GM12878 (cell line): ENCODE measurements around the gene ATP4B. TPM values are rescaled to one million over a fixed set of nuclear protein-coding genes. Genes with fewer than 3 reads are reported as not detected.

Experiments
- ATAC-seq: fragments of 200-7000 bp; cut with Tn5 transposase; 3 replicates; pipeline ENCODE4 v1.9.1; 2020; ENCODE audit warnings: mild to moderate bottlenecking, moderate library complexity
- BruUV-seq: library from RNA; stranded (reverse); fragments of 400-500 nt; replicated peaks from 2 replicates; lab custom pipeline; 2021; lab: Mats Ljungman, UMichigan
- CTCF ChIA-PET: fragments of 300-600 bp; sonication (Branson Sonifier 250); formaldehyde crosslinking; extraction: SDS; loops from one replicate; lab custom pipeline; 2021; ENCODE audit warnings: inconsistent platforms; lab: Yijun Ruan, JAX
- POLR2A ChIA-PET: fragments of 350-600 bp; formaldehyde crosslinking; extraction: SDS; loops from one replicate; lab custom pipeline; 2021; ENCODE audit warnings: inconsistent platforms; lab: Charles Lee
- RAD21 ChIA-PET: fragments of 300-600 bp; sonication (Branson Sonifier 250); formaldehyde crosslinking; loops from one replicate; lab custom pipeline; 2023; ENCODE audit warnings: antibody characterized with exemption; ENCODE audit not compliant: unreplicated experiment; lab: Charles Lee
- SMC1A ChIA-PET: fragments of 300-600 bp; sonication (Branson Sonifier 250); formaldehyde crosslinking; loops from one replicate; lab custom pipeline; 2023; ENCODE audit not compliant: unreplicated experiment, uncharacterized antibody; lab: Charles Lee
- DNase-seq: peaks from one replicate; pipeline ENCODE4 v3.0.0-alpha.2; 2011; ENCODE audit warnings: low read depth, low spot score
- FAIRE-seq: peaks from 3 replicates; lab custom pipeline; 2011; peaks lifted over from hg19 to GRCh38; lab: Jason Lieb, UNC
- H2AFZ ChIP-seq: 2 replicates; pipeline ENCODE4 v1.6.0; 2011; ENCODE audit warnings: low read depth, low read length, control low read depth; ENCODE audit not compliant: control insufficient read depth
- H3K27ac ChIP-seq: 2 replicates; pipeline ENCODE4 v1.5.1; 2011; ENCODE audit warnings: control low read depth; ENCODE audit not compliant: control insufficient read depth, insufficient read depth
- H3K27me3 ChIP-seq, 2 experiments: replicated peaks in 1 of 2; 2 replicates each; pipeline versions ENCODE4 v1.6.0 to v1.6.1; 2011; ENCODE audit warnings: low read length in 1 of 2; ENCODE audit not compliant: control insufficient read depth in 2 of 2, insufficient read depth in 2 of 2
- H3K36me3 ChIP-seq, 2 experiments: 2 replicates each; pipeline ENCODE4 v1.5.1; 2011; ENCODE audit warnings: low read length in 1 of 2; ENCODE audit not compliant: control insufficient read depth in 2 of 2, insufficient read depth in 2 of 2
- H3K4me1 ChIP-seq: 2 replicates; pipeline ENCODE4 v1.6.1; 2011; ENCODE audit warnings: mild to moderate bottlenecking, low read length, moderate library complexity, mixed read lengths; ENCODE audit not compliant: control insufficient read depth, insufficient read depth
- H3K4me2 ChIP-seq: 2 replicates; pipeline ENCODE4 v1.6.0; 2011; ENCODE audit warnings: control low read depth; ENCODE audit not compliant: control insufficient read depth, insufficient read depth
- H3K4me3 ChIP-seq: fragments of 200-600 bp; sonication (generic); 2 replicates; pipeline ENCODE4 v1.5.1; 2016
- H3K79me2 ChIP-seq: 2 replicates; pipeline ENCODE4 v1.6.0; 2011; ENCODE audit warnings: low read length; ENCODE audit not compliant: control insufficient read depth, insufficient read depth
- H3K9ac ChIP-seq: 2 replicates; pipeline ENCODE4 v1.8.0; 2011; ENCODE audit warnings: low read length, control low read depth, mixed read lengths; ENCODE audit not compliant: control insufficient read depth, insufficient read depth
- H3K9me3 ChIP-seq: replicated peaks from 3 replicates; pipeline ENCODE4 v1.5.1; 2011; ENCODE audit warnings: mild to moderate bottlenecking, low read length; ENCODE audit not compliant: control insufficient read depth, insufficient read depth
- H4K20me1 ChIP-seq: 2 replicates; pipeline ENCODE4 v1.6.0; 2011; ENCODE audit not compliant: control insufficient read depth, insufficient read depth
- BCL3 ChIP-seq: IDR thresholded peaks from 2 replicates; pipeline ENCODE4 v1.6.1; 2011; ENCODE audit warnings: borderline replicate concordance, low read depth, mild to moderate bottlenecking, moderate library complexity, low read length; ENCODE audit not compliant: insufficient read depth, poor library complexity, severe bottlenecking
- CREB1 ChIP-seq: IDR thresholded peaks from 2 replicates; pipeline ENCODE4 v1.6.1; 2012; ENCODE audit warnings: low read depth, mild to moderate bottlenecking, inconsistent platforms
- KAT2A ChIP-seq: conservative IDR thresholded peaks from 2 replicates; pipeline ENCODE4 v1.6.1; 2011; ENCODE audit warnings: low read depth, low read length; ENCODE audit not compliant: control insufficient read depth
- MLLT1 ChIP-seq: fragments of 450-650 bp; IDR thresholded peaks from 2 replicates; pipeline ENCODE4 v1.6.1; 2016; ENCODE audit warnings: mild to moderate bottlenecking
- MXI1 ChIP-seq: fragments of 150-350 bp; IDR thresholded peaks from 2 replicates; pipeline ENCODE4 v1.6.1; 2011; ENCODE audit warnings: low read depth, mild to moderate bottlenecking, inconsistent platforms, low read length, improper control_type of control experiment
- NFYA ChIP-seq: IDR thresholded peaks from 2 replicates; pipeline ENCODE4 v1.6.1; 2011; ENCODE audit warnings: low read depth, mild to moderate bottlenecking, low read length, improper control_type of control experiment, borderline replicate concordance
- NR2C1 ChIP-seq: fragments of 450-650 bp; IDR thresholded peaks from 2 replicates; pipeline ENCODE4 v1.6.1; 2017; ENCODE audit warnings: antibody characterized with exemption, mild to moderate bottlenecking, moderate library complexity
- RB1 ChIP-seq: fragments of 450-650 bp; formaldehyde crosslinking; IDR thresholded peaks from 2 replicates; pipeline ENCODE4 v1.6.1; 2017; ENCODE audit warnings: mild to moderate bottlenecking, borderline replicate concordance
- RELB ChIP-seq: fragments of 450-650 bp; IDR thresholded peaks from 2 replicates; pipeline ENCODE4 v1.6.1; 2017; ENCODE audit warnings: low read depth, mild to moderate bottlenecking, moderate library complexity
- SKIL ChIP-seq: fragments of 450-650 bp; IDR thresholded peaks from 2 replicates; pipeline ENCODE4 v1.6.1; 2017; ENCODE audit warnings: mild to moderate bottlenecking, low read depth, inconsistent platforms; ENCODE audit not compliant: poor library complexity, severe bottlenecking
- USF1 ChIP-seq: IDR thresholded peaks from 2 replicates; pipeline ENCODE4 v1.6.1; 2011; ENCODE audit warnings: borderline replicate concordance, low read depth, mild to moderate bottlenecking, moderate library complexity, mixed read lengths, low read length; ENCODE audit not compliant: insufficient read depth; ENCODE audit errors: extremely low read length
- ZNF217 ChIP-seq: fragments of 450-650 bp; IDR thresholded peaks from 2 replicates; pipeline ENCODE4 v1.6.1; 2017; ENCODE audit warnings: antibody characterized with exemption, mild to moderate bottlenecking
- WGBS: methylation state at CpG from one replicate; pipeline ENCODE4 v1.1.6; 2016; ENCODE audit warnings: low lambda C conversion rate; ENCODE audit not compliant: insufficient replicate concordance, insufficient coverage; ENCODE audit errors: missing lambda C conversion rate; 5-methylcytosine and 5-hydroxymethylcytosine counted together
- in situ Hi-C: fragments of 300-500 bp; cut with MboI; formaldehyde crosslinking; loops from 9 replicates; pipeline ENCODE4 v1.14.3; 2018; ENCODE audit warnings: mixed read lengths
- intact Hi-C: fragments of 100-400 bp; cut with micrococcal nuclease; formaldehyde crosslinking; loops from one replicate; pipeline ENCODE4 v1.14.2; 2022; ENCODE audit not compliant: unreplicated experiment
- polyA plus RNA-seq, 11 experiments: library from polyadenylated mRNA; depleted of rRNA in 4 of 11; unstranded in 6 of 11; stranded (reverse) in 5 of 11; fragments of >200 nt; fragmentation: Nextera tagmentation in 4 of 11; fragmentation: Illumina TruSeq in 1 of 11; extraction: Ambion mirVana in 4 of 11; extraction: Trizol in 1 of 11; gene quantifications; 1 replicate in 1 of 11; 2 replicates in 10 of 11; pipeline versions ENCODE4 v1.2.1 to v1.2.3, GENCODE V29; 2011 to 2016; ENCODE audit warnings: inconsistent platforms in 2 of 11, missing spikeins in 2 of 11, low read depth in 1 of 11
- total RNA-seq, 4 experiments: library from RNA; depleted of rRNA in 3 of 4; stranded (reverse); fragments of >200 nt in 3 of 4; fragmentation: Illumina TruSeq in 1 of 4; extraction: Trizol in 1 of 4; gene quantifications; 2 replicates each; pipeline versions ENCODE4 v1.2.1 to v1.2.3, GENCODE V29; 2013 to 2021

ATP4B gene
- total and polyA plus RNA-seq, 10 of the 15 experiments (the other 5 are each of a cell fraction or from before 2014, with no cell fraction given): 0.05 to 0.33 (median 0.20) TPM; not detected in 4

GRCh38 chr13:113632706-113633484, 25.1 kb downstream of the ATP4B start:
- H3K4me2 ChIP-seq: no peak overlapping the region
- no peak overlapping the region for H2AFZ ChIP-seq
- H3K79me2 ChIP-seq: no peaks in the 10 kb centered on the region; the same call in 1 of the 2 replicates
- peaks cover 29 to 52% of the 10 kb centered on the region in 2 experiments for H3K36me3 ChIP-seq
- ChIA-PET RAD21 (no interaction called here), POLR2A (no interaction called here), CTCF (no interaction called here), SMC1A (no interaction called here)
- ATAC-seq (no peak), FAIRE-seq (no peak), DNase-seq (no peak)
- no peaks in the 10 kb centered on the region for H3K4me1 ChIP-seq
- no peak overlapping the region for H3K9ac ChIP-seq
- in situ Hi-C loops (no loop called here), intact Hi-C loops (no loop called here)
- H3K27me3 ChIP-seq: no peaks in the 10 kb centered on the region
- H4K20me1 ChIP-seq: no peaks in the 10 kb centered on the region
- no peak overlapping the region for H3K4me3 ChIP-seq
- whole genome bisulfite sequencing: 98% methylated on average over 35 of the region's 38 CpGs
- BruUV-seq: no TSS peak
- no peak overlapping the region for H3K27ac ChIP-seq
- H3K9me3 ChIP-seq: no peaks in the 10 kb centered on the region
- TF ChIP-seq SKIL (no peak), NFYA (no peak), MXI1 (no peak), NR2C1 (no peak), KAT2A (no peak), MLLT1 (no peak), CREB1 (no peak), RB1 (no peak), BCL3 (no peak), USF1 (no peak), ZNF217 (no peak), RELB (no peak)
